ENCODE measurements around the gene MAP2K5. TPM values are rescaled to one million over a fixed set of nuclear protein-coding genes. Genes with fewer than 3 reads are reported as not detected.

The MAP2K5 gene
- total RNA-seq, 2 donors from 2014 or later, result 13.9 to 15.4 TPM

GRCh38 chr15:67784856-67785430 is 242.4 kb downstream of the MAP2K5 start:
- ATAC-seq, result no peak
- DNase-seq, result no peak
- intact Hi-C loops (cut with DNase I), result no loop called here

GRCh38 chr15:67785431-67785830 is 242.9 kb downstream of the MAP2K5 start:
- no peak for DNase-seq
- intact Hi-C loops (cut with DNase I), result no loop called here
- ATAC-seq, result no peak

GRCh38 chr15:67786646-67787045 is 244.1 kb downstream of the MAP2K5 start:
- no peak for ATAC-seq
- DNase-seq, result no peak
- intact Hi-C loops (cut with DNase I), result no loop called here

- DNase-seq, result no peak
- no peak for ATAC-seq
Observed at GRCh38 chr15:67788986-67789385, 246.5 kb downstream of the MAP2K5 start.

GRCh38 chr15:67790610-67791319 is 248.3 kb downstream of the MAP2K5 start:
- ATAC-seq, result no peak
- DNase-seq, result no peak
- intact Hi-C loops (cut with DNase I), result no loop called here

More at GRCh38 chr15:67788986-67789385, 246.5 kb downstream of the MAP2K5 start:
- intact Hi-C loops (cut with DNase I), result no loop called here

GRCh38 chr15:67792250-67792942 is 249.9 kb downstream of the MAP2K5 start:
- ATAC-seq, result no peak
- no peak for DNase-seq
- intact Hi-C loops (cut with DNase I), result no loop called here

GRCh38 chr15:67794832-67795574 is 252.5 kb downstream of the MAP2K5 start:
- no peak for DNase-seq
- intact Hi-C loops (cut with DNase I), result no loop called here
- ATAC-seq, result no peak

GRCh38 chr15:67796196-67797127 is 254.0 kb downstream of the MAP2K5 start:
- no peak for ATAC-seq
- DNase-seq, result no peak
- intact Hi-C loops (cut with DNase I), result no loop called here

- no peak for ATAC-seq
- DNase-seq, result no peak
- intact Hi-C loops (cut with DNase I), result no loop called here
Observed at GRCh38 chr15:67799801-67800205, 257.3 kb downstream of the MAP2K5 start.

GRCh38 chr15:67801142-67801541 is 258.6 kb downstream of the MAP2K5 start:
- intact Hi-C loops (cut with DNase I), result no loop called here
- ATAC-seq (no peak), DNase-seq (no peak)

GRCh38 chr15:67801926-67802914 is 259.7 kb downstream of the MAP2K5 start:
- intact Hi-C loops (cut with DNase I), result no loop called here
- DNase-seq (no peak), ATAC-seq (no peak)

- intact Hi-C loops (cut with DNase I), result no loop called here
Observed at GRCh38 chr15:67803299-67803698, 260.8 kb downstream of the MAP2K5 start.

GRCh38 chr15:67803996-67804843 is 261.7 kb downstream of the MAP2K5 start:
- ATAC-seq (no peak), DNase-seq (no peak)
- intact Hi-C loops (cut with DNase I), result no loop called here

More at GRCh38 chr15:67803299-67803698, 260.8 kb downstream of the MAP2K5 start:
- DNase-seq (no peak), ATAC-seq (no peak)

- ATAC-seq (no peak), DNase-seq (no peak)
- intact Hi-C loops (cut with DNase I), result no loop called here
Observed at GRCh38 chr15:67805008-67805665, 262.6 kb downstream of the MAP2K5 start.

- intact Hi-C loops (cut with DNase I), result no loop called here
- ATAC-seq, result no peak
- DNase-seq, result no peak
Observed at GRCh38 chr15:67805666-67806516, 263.4 kb downstream of the MAP2K5 start.

Measured in left cardiac atrium (tissue), 4 donors.